GM12874 (cell line): ENCODE measurements around the gene JAG2.

Experiments
- TF ChIP-seq, protein P1 (sequence below): IDR thresholded peaks from 2 replicates; pipeline ENCODE4 v1.5.1; 2011; ENCODE audit warnings: low read depth, mild to moderate bottlenecking, control low read depth, low read length, moderate library complexity; ENCODE audit not compliant: insufficient read depth

The JAG2 gene

DNA sequence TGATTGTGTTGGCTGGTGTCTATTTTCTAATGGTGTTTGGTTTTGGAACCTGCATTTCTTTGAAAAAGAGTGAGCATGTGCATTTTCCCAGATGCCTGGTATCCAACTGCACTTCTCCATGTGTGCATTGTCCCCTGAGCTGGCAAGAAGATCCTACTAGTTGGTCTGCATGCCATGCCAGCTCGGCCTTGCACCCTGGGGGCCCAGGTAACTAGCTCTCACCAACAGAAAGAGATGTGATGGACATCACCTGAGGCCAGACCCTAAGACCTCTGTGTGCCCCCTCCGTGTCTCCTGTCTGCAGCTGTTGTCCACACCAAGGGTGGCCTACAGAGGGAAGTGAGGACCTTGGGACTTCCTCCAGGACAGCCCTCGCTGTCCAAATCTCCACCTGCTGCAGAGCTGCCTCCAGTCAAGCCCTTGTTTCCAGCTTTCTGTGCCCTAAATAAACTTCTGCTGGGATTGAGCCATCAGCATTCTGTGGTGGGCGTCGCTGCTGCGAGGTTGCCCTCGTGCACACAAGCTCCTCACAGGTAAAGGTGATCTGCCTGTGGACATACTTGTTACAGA lies 73.3 kb downstream of the JAG2 start:
- TF ChIP-seq, protein P1, sequence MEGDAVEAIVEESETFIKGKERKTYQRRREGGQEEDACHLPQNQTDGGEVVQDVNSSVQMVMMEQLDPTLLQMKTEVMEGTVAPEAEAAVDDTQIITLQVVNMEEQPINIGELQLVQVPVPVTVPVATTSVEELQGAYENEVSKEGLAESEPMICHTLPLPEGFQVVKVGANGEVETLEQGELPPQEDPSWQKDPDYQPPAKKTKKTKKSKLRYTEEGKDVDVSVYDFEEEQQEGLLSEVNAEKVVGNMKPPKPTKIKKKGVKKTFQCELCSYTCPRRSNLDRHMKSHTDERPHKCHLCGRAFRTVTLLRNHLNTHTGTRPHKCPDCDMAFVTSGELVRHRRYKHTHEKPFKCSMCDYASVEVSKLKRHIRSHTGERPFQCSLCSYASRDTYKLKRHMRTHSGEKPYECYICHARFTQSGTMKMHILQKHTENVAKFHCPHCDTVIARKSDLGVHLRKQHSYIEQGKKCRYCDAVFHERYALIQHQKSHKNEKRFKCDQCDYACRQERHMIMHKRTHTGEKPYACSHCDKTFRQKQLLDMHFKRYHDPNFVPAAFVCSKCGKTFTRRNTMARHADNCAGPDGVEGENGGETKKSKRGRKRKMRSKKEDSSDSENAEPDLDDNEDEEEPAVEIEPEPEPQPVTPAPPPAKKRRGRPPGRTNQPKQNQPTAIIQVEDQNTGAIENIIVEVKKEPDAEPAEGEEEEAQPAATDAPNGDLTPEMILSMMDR: no peak

DNA sequence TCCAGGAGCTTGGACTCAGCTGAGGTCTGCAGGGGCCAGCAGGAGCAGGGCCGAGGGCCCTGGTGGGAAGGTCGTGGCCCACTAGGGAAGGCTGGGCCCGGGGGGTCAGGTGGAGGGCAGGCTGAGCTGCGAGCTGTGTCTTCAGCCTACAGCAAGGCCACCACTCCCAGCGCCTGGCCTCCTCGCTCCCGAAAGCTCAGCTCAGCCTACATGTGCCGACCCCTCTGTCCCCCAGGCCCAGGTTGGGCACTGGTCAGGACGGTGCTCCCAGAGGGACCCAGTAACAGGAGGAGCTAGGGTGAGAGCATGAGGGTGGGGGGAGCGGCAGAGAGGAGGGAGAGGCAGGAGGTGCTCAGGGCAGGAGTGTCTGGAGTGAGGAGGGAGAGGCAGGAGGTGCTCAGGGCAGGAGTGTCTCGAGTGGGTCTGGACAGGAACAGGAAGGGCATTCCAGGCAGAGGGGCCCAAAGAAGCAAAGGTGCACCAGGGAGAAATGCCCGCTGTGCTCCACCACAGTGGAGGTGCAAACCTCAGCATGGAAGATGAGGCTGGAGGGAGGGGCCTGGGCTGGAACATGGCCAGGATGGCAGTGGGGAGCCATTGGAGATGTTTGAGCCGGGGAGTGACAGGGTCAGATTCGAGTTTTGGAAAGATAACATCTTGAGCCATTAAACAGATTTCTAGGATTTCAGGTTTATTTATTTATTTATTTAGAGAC lies 74.2 kb downstream of the JAG2 start:
- TF ChIP-seq, protein P1: no peak

GRCh38 chr14:105093431-105094192 lies 75.0 kb downstream of the JAG2 start:
- TF ChIP-seq, protein P1: peak; percentile 79

- TF ChIP-seq, protein P1: no peak
Measured at GRCh38 chr14:105093038-105093430, 75.5 kb downstream of the JAG2 start.

GRCh38 chr14:105092171-105093037 lies 76.2 kb downstream of the JAG2 start:
- TF ChIP-seq, protein P1: no peak

DNA sequence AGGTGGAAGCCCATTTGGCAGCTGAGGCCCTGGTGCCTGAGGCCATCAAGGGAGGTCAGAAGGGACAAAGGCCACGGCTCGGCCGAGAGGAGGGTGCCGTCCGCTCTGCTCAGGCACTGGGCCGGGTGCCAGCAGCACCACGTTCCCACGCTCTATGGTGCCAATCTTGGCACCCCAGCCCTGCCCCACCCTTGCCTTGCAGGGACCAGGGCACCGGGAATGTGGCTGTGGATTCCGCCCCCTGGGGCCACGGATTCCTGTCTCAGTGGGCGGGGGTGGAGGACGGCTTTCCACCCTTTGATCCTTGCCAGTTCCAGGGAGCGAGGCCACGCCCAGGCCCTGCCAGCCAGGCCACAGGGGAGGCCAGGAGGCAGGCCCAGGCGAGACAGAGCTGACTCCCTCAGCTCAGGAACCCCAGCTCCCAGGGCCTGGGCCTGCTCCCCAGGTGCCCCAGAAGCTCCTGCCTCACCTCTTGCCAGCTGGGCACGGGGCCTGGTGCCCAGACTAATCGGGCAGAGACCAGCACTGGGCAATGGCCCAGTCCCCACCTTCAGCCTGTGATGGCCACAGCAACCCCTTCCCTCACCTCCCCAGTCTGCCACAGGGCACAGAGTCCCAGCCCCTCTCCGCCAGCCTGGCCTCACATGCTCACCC lies 76.9 kb downstream of the JAG2 start:
- TF ChIP-seq, protein P1: no peak
